Activated CD4-positive, alpha-beta T cell treated with anti-CD3 and anti-CD28 coated beads, Interleukin-2, amount 50 U/mL, for 4 hours (primary cell): ENCODE results near the gene UBXN6.

Source experiments
- DNase-seq, 2 experiments: peaks; one replicate each; pipeline ENCODE4 v3.0.0-alpha.2; 2020

UBXN6 gene

GRCh38 chr19:4457654-4458395 lies at the start of gene UBXN6:
Gene UBXN6 (minus strand): TSS chr19:4457794. CDS start chr19:4457697, 97 bp downstream.
- DNase-seq: peak; percentile 97

DNA sequence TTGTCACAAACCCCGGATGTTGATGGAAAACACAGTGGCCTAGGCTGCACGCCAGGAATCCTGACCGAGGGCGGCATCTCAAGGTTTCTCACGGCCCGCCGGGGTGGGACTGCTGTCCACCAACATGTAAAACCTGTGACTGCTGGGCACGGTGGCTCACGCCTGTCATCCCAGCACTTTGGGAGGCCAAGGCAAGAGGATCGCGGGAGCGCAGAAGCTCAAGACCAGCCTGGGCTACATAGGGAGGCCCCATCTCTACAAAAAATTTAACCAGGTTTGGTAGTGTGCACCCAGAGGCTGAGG lies 49.5 kb upstream of the UBXN6 start:
- no peak for DNase-seq

DNA sequence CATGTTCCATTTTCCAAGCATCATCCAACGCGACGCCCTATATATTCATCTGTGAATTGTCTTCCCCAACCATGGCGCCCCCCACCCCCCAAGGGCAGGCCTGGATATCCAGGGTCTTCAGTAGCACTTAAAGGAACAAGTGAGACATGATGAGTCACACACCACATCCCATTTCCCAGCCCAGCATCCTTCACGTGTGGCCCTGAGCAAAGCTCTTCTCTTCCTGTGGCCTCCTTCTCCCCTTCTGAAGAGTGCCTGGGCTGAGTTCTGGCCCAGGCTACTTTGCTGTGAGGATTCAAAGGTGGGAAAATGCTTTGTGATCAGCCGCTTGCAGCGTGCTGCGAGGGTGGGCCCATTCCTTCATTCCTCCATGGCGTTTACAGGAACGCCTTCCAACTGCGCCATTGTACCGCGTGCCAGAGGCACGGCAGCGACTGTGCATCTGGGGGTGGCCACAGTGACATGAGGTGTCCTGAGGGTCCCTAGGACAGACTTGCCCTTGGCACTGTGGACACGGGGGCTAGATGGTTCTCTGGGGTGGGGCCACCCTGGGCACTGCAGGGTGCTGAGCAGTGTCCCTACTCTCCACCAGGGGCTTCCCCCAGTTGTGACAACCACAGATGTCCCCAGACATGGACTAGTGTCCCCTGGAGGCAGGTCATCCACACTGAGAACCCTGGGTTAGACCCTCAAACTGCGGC lies 49.0 kb upstream of the UBXN6 start:
- DNase-seq: no peak

DNA sequence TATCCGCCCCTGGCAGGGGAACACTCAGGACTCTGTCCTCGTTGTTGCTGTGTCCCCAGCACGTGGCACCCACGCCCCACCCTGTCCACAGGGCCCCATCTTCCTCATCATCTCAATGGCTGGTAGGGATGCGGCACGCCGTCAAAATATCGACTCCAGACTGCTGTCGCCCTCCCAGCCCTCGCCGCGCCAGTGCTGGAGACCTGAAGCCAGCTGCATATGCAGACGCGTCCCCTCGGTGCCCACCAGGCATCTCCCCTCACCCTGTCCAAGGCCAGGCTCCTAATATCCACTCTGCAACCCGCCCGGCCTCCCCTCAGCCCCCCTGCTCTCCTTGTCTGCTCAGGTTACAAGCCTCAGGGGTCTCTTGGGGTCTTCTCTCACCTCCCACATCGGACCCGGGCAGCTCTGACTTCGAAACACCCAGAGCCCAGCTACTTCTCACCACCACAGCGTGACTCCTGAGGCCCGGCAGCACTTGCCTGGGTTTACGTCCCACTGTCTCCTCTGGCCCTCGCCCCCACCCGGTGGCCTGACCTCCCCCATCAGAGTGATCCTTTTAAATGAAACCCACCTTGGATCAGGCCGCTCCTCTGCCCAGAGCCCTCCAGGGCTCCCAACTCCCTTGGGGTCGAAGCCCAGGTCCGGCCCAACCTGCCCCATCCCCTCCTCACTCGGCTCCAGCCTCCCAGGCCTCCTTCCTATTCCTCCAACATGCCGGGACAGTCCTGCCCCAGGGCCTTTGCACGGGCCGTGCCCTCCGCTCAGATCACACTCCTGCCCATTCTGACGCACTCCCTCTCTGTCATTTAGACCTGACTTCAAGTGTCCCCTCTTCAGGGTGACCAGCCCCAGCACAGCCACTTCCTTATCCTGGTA lies 48.2 kb upstream of the UBXN6 start:
- no peak for DNase-seq

- DNase-seq: no peak
Observed at GRCh38 chr19:4504891-4505569, 47.4 kb upstream of the UBXN6 start.

DNA sequence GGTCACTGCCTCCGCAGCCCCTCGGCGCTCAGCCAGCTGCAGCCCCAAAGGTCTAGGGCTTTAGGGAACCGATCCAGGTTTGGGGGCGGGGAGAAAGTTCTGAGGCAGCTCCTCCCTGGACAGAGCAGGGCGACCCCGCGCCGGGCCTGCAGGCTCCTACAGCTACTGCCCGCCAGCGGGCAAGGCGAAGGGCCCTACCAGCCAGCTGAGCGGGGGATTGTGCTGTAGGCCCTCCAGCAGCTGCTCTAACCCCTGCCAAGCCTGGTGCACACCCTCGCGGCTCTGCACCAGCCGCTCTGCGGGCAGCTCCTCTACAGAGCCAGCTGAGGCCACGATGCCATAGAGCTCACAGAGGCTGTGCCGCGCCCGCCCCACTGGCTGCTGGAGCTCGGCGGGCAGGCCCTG lies 46.7 kb upstream of the UBXN6 start:
- no peak for DNase-seq

GRCh38 chr19:4503825-4504170 lies 46.2 kb upstream of the UBXN6 start:
- no peak for DNase-seq

DNA sequence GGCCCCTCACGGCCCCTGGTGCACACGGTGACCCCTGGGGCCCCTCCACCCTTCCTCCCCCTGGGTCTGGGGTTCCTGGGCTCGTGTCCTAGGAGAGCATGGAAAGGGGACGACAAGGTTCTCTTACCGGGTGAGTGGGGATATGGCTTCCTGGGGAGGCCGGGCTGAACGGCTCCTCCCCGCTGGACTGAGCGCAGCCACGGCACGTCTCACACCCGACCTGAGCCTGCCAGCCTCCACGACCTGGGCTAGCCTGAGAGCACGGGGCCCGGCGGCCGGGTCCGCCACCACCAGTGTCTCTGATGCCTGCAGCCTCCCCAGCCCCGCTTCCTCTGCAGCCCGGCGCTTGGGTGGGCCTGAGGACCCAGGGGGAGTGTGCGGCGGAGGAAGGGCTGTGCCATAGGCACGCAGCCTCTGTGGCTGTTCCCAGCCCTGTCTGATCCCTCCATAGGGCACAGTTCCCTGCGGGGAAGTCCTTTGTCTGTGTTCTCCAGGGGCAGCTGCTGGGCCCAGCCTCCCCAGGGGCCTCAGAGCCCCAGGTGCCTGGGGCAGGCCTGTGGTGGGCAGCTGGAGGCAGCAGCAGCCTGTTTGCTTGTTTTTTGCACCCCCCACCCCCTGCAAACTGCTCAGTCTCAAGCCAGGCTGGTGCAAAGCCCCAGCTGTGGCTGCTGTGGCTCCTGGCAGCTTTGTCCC lies 45.7 kb upstream of the UBXN6 start:
- DNase-seq: no peak

DNA sequence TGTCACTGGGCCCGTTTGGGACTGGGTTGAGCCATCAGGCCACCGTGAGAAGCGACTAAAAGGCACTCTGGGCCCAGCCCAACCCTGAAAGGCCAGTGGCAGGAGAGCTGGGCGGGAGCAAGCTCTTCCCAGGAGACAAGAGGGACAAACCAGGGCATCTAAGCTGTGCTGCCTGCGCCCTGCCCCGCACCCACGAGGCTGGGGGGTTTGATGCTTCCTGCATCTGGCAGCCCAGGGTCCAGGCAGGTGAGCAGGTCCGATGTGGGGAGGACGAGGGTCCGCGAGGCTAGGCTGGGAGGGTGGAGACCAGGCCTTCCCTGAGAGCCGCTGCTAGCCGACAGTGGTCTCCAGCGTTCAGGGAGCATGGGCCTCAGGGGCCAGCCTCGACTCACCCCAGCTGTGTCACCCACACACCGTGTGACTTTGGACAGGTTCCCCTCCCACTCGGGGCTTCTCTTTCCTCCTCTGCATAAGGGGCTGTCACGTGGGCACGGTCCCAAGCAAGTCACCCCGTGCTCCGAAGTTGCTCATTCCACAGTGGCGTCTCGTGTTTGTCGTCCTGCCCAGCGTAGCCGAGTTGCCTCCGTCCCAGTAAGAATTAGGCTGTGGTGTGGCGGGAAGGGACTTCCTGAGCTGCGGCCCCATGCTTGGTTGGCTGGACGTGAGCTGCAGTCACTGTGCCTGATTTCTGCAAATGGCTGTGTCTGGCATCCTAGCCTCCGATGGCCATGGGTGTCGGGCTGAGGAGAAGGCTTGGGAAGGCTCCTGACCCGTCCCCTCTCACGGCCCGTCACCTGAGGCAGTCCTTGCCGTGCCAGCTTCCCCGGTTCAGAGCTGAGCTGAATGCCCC lies 44.9 kb upstream of the UBXN6 start:
- no peak for DNase-seq

DNA sequence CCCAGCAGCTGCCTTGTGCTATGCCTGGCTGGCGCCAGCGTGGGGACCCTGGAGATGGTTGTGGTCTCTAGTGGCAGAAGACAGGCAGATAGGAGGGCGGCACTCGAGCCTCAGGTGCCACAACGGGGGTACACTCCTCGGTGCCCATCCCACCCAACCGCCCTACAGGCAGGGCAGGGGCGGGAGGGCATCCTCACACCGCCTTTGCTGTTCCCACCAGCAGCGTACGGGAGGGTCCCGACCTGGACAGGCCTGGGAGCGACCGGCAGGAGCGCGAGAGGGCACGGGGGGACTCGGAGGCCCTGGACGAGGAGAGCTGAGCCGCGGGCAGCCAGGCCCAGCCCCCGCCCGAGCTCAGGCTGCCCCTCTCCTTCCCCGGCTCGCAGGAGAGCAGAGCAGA lies 44.1 kb upstream of the UBXN6 start:
- DNase-seq: no peak

DNA sequence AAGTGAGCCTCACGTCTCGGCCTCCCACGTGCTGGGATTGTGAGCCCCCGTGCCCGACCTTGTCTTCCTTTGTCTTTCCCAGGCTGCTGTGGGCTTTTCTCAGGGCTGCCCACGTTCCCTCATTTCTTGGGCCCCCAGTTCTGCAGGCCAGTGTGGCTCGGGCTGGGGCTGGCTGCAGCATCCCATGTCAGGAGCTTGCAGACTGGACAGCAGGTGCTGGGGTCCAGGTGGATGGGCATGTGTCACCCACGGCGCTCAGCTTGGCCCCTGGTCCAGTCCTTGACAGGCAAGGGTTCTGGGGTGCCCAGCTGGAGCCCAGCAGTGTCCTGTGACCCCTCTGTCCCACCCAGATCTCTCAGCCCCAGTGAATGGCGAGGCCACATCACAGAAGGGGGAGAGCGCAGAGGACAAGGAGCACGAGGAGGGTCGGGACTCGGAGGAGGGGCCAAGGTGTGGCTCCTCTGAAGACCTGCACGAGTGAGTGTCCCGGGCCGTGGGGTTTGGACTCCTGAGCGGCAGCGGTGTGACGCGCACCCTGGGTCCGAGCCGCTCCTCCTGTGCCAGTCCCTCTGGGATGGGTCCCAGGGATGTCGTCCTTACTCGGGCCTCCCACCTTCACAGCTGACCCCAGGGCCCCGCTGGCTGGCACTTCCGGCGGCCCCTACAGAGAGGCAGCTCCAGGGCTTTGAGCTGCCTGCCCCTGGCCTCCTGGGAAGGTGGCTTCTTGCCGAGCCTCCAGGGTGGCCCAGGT lies 43.4 kb upstream of the UBXN6 start:
- DNase-seq: no peak

DNA sequence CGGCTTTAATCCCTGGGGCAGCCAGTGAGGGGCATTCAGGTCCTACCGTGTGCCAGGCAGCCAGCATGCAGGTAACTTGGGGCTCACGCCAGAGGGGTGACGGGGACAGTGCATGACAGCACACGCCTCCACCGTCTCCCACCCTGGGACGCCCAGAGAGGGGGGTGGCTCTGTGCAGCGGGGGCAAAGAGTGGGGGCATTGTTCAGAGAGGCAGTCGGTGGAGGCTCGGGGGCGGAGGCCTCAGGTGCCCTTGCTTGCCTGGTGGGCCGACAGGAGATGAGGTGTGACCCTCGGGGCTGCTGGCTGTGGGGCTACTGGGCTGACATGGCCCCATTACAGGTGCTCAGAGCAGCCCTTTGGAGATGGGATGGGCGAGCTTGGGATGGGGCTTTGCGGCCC lies 42.3 kb upstream of the UBXN6 start:
- DNase-seq: no peak

DNA sequence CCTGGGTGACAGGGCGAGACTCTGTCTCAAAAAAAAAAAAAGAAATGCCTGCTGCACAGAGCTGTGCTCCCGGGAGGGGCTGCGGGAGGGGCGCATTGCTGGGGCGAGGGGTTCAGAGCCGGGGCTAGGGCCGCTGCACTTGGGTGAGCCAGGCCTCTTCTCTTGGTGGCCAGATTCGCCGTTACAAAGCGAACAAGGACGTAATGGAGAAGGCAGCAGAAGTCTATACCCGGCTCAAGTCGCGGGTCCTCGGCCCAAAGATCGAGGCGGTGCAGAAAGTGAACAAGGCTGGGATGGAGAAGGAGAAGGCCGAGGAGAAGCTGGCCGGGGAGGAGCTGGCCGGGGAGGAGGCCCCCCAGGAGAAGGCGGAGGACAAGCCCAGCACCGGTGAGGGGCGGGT lies 41.7 kb upstream of the UBXN6 start:
- DNase-seq: no peak

GRCh38 chr19:4498694-4499093 lies 41.1 kb upstream of the UBXN6 start:
- DNase-seq: no peak

GRCh38 chr19:4497770-4498389 lies 40.3 kb upstream of the UBXN6 start:
- DNase-seq: no peak

GRCh38 chr19:4496304-4496703 lies 38.7 kb upstream of the UBXN6 start:
- DNase-seq: no peak

- no peak for DNase-seq
Observed at GRCh38 chr19:4495471-4495870, 37.9 kb upstream of the UBXN6 start.

DNA sequence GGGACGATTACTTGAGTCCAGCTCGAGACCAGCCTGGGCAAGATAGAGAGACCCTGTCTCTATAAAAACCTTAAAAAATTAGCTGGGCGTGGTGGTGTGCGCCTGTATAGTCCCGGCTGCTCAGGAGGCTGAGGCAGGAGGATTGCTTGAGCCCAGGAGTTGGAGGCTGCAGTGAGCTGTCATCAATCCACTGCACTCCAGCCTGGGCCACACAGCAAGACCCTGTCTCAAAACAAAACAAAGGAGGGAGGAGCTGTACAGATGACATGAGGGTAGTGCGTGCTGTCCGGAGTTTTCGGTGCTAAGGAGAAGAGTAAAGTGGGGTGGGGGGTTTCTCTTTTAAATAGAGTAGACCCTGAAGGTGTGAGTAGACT lies 37.1 kb upstream of the UBXN6 start:
- no peak for DNase-seq

GRCh38 chr19:4493929-4494690 lies 36.5 kb upstream of the UBXN6 start:
- DNase-seq: no peak
